Measurements from ENCODE around the gene OR56B1.

The OR56B1 gene

GRCh38 chr11:5727691-5728090 is 8.6 kb upstream of the OR56B1 start:
- DNase-seq (ENCODE audit: low read depth in 2 of 2): no peak

GRCh38 chr11:5737091-5737490 is 843 bp downstream of the OR56B1 start:
- DNase-seq (ENCODE audit: low read depth in 2 of 2): no peak

DNA sequence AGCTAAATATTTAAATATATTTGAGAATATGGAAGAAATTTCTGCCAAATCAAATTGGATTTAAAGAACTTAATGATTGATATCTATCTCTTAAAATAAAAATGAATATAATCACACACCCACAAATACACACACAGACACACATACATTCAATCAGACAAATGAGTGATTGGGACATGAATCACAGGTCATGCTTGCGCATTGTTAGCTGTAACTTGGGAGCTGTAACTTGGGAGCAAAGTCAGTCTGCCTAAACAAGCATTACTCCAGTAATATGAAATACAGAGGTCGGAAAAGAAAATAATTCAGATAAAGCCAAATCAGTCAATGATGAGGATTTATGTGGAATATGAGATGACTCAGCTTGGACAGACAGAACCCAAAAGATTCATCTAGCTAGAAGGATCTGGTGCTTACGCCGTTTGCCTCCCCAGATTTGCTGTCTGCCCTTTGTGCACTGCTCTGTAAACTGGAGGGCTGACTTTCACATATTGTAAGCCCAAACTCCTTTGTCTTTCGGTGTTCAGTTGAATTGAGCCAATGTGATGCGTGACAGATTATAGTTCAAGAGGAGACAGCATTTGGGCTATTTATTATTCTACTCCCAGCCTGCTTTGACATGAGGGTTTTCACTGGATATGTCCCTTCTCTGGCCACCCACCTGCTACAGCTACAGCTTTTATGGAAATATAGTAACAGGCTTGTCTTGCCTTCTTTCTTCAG is 1.6 kb downstream of the OR56B1 start:
- DNase-seq (ENCODE audit: low read depth in 2 of 2): no peak

GRCh38 chr11:5738431-5738830 is 2.2 kb downstream of the OR56B1 start:
- DNase-seq (ENCODE audit: low read depth in 2 of 2): no peak

DNA sequence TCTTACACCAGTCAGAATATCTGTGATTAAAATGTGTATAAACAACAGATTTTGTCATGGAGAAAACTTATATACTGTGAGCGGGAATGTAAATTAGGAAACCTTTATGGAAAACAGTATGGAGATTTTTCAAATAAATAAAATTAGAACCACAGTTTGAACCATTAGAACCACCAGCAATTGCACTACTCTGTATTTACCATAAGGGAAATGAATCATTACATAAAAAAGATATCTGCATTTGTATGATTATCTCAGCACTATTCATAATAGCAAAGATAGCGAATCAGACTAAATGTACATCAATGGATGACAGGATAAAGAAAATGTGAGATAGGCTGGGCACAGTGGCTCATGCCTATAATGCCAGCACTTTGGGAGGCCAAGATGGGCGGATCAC is 10.4 kb downstream of the OR56B1 start:
- DNase-seq (ENCODE audit: low read depth in 2 of 2): no peak

DNA sequence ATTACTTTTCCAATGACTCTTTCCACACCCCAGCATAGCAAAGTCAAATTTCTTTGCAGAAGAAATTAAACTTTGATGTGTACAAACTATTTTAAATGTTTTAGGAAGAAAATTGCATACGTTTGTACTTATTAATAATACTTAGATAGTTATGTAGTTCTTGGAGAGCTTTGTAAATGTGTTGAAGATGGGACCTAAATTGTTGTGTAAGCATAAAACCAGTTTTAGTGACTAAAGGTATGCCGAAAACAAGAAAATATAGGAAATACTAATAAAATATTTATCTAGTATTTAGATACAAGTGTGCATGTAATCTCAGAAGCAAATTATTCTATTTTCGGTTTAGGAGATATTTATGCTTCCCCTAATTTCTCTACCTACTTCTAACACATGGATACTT is 13.6 kb downstream of the OR56B1 start:
- no peak for DNase-seq (ENCODE audit: low read depth in 2 of 2)

- no peak for DNase-seq (ENCODE audit: low read depth in 2 of 2)
Observed at GRCh38 chr11:5753943-5754342, 17.7 kb downstream of the OR56B1 start, which contains the start of gene OR52N4. Gene OR52N4, plus strand, starts transcription at chr11:5754243. Its CDS starts 498 bp downstream, at chr11:5754741.

- no peak for DNase-seq (ENCODE audit: low read depth in 2 of 2)
Observed at GRCh38 chr11:5767056-5767455, 30.8 kb downstream of the OR56B1 start.

- DNase-seq (ENCODE audit: low read depth in 2 of 2): no peak
Observed at GRCh38 chr11:5783255-5783654, 47.0 kb downstream of the OR56B1 start, which contains the start of gene OR52N5. Gene OR52N5, minus strand, starts transcription at chr11:5783355. Its CDS starts 4,721 bp downstream, at chr11:5778634.
